Mucosa of descending colon (tissue), 3 donors: ENCODE data around the gene SLC16A8. TPM values are rescaled to one million over a fixed set of nuclear protein-coding genes. Genes with fewer than 3 reads are reported as not detected.
A peak's percentile ranks its signal among the peaks of the same experiment; 100 is the strongest.
"Not testable (repeated sequence)": the region's sequence is repeated elsewhere in the genome, so short reads cannot be mapped to it uniquely, and the experiment has no call there.

Experiments used
- ATAC-seq: fragments of 200-7000 bp; cut with Tn5 transposase; one replicate; pipeline ENCODE4 v1.9.1; 2020; ENCODE audit warnings: mild to moderate bottlenecking, moderate library complexity
- DNase-seq, 3 donors: peaks; one replicate each; pipeline ENCODE4 v3.0.0-alpha.2; 2020
- H3K36me3 ChIP-seq: fragments of 200-600 bp; one replicate; pipeline ENCODE4 v1.8.0; 2021; ENCODE audit warnings: low read depth, mild to moderate bottlenecking
- H3K4me1 ChIP-seq: fragments of 200-600 bp; one replicate; pipeline ENCODE4 v1.8.0; 2021; ENCODE audit warnings: low read depth, mild to moderate bottlenecking
- H3K4me3 ChIP-seq: fragments of 200-600 bp; one replicate; pipeline ENCODE4 v1.8.0; 2021; ENCODE audit warnings: mild to moderate bottlenecking
- H3K9me3 ChIP-seq: fragments of 200-600 bp; one replicate; pipeline ENCODE4 v1.8.0; 2021; ENCODE audit warnings: mild to moderate bottlenecking
- intact Hi-C, 2 donors: fragments of 100-400 bp; cut with DNase I in 1 of 2; cut with micrococcal nuclease in 1 of 2; formaldehyde crosslinking; loops; one replicate each; pipeline versions ENCODE4 v1.11.0 to v1.11.1; 2022; cut with DNase I, micrococcal nuclease
- total RNA-seq, 3 donors: library from RNA; stranded (reverse); fragmentation: NEBNext Ultra II Directional in 2 of 3; extraction: Animal tissue kit (Norgen Biotek cat#: 25700) in 2 of 3; gene quantifications; one replicate each; pipeline versions ENCODE4 v1.2.1 to v1.2.4, GENCODE V29; 2021 to 2023
- TF ChIP-seq, protein P1 (sequence below): fragments of 200-600 bp; IDR thresholded peaks from one replicate; pipeline ENCODE4 v1.8.0; 2022; ENCODE audit warnings: antibody characterized with exemption, mild to moderate bottlenecking
- donor health status: DM: no; HTN: no; CAD: no; lungs with moderate emphysema.
- donor health status: DM: no; HTN: no; CAD: no.
- donor health status: DM: no; HTN: yes; CAD: no.

The SLC16A8 gene
- total RNA-seq, 3 donors from 2014 or later = not detected

GRCh38 chr22:38081941-38082828 is 1.8 kb downstream of the SLC16A8 start:
- Histone ChIP-seq H3K9me3 (no peaks in the 10 kb centered on the region), H3K4me3 (no peak overlapping the region), H3K4me1 (peaks cover 20% of the 10 kb centered on the region), H3K36me3 (no peaks in the 10 kb centered on the region)
- DNase-seq (peak in 1 of 3 donors; percentile 48), ATAC-seq (peak; percentile 6)
- intact Hi-C loops = no loop called here
- TF ChIP-seq, protein P1, sequence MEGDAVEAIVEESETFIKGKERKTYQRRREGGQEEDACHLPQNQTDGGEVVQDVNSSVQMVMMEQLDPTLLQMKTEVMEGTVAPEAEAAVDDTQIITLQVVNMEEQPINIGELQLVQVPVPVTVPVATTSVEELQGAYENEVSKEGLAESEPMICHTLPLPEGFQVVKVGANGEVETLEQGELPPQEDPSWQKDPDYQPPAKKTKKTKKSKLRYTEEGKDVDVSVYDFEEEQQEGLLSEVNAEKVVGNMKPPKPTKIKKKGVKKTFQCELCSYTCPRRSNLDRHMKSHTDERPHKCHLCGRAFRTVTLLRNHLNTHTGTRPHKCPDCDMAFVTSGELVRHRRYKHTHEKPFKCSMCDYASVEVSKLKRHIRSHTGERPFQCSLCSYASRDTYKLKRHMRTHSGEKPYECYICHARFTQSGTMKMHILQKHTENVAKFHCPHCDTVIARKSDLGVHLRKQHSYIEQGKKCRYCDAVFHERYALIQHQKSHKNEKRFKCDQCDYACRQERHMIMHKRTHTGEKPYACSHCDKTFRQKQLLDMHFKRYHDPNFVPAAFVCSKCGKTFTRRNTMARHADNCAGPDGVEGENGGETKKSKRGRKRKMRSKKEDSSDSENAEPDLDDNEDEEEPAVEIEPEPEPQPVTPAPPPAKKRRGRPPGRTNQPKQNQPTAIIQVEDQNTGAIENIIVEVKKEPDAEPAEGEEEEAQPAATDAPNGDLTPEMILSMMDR = no peak

- TF ChIP-seq, protein P1 = no peak
- Histone ChIP-seq H3K9me3 (no peaks in the 10 kb centered on the region), H3K4me3 (no peak overlapping the region), H3K4me1 (peaks cover 20% of the 10 kb centered on the region), H3K36me3 (no peaks in the 10 kb centered on the region)
- no peak for ATAC-seq
- intact Hi-C loops = no loop called here
- peak in 1 of 3 donors; percentile 50 for DNase-seq
Measured at GRCh38 chr22:38081636-38081940, 2.4 kb downstream of the SLC16A8 start.

DNA sequence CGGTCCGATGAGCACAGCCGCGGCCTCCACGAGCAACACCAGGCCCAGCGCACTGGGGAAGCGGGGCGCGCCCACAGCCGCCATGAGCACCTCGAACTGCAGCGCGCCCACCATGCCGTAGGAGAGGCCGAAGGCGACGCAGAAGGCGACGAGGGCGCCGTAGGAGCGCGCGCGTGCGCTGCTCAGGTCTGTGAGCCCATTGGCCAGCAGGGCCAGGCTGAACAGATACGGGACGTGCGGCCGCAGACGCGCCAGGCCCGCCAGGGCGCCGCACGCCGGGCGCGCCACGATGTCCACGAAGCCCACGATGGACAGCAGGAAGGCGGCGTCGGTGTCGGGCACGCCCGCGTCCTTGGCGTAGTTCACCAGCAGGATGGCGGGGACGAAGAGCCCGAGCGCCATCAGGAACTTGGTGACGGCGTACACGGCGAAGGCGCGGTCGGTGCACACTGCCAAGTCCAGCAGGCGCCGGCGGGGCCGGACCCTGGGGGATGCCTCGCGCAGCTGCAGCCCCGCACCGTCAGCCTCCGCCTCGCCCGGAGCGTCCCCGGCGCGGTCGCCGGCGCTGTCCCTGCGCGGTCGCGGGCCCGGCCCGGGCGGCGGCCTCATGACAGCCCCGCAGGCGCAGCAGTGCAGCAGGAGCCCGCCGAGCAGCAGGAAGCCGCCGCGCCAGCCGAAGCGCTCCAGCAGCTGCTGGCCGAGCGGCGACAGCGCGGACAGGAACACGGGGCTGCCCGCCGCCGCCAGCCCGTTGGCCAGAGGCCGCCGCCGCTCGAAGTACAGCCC is 2.9 kb downstream of the SLC16A8 start:
- ATAC-seq = peak; percentile 68
- Histone ChIP-seq H3K9me3 (no peaks in the 10 kb centered on the region), H3K36me3 (no peaks in the 10 kb centered on the region), H3K4me3 (no peak overlapping the region), H3K4me1 (peaks cover 20% of the 10 kb centered on the region)
- intact Hi-C loops = no loop called here
- peak in 2 of 3 donors; percentile 24 to 53 for DNase-seq
- TF ChIP-seq, protein P1 = no peak

GRCh38 chr22:38080474-38080849 is 3.5 kb downstream of the SLC16A8 start:
- H3K4me3 ChIP-seq = no peak overlapping the region
- no peaks in the 10 kb centered on the region for H3K9me3 ChIP-seq
- TF ChIP-seq, protein P1 = no peak
- H3K4me1 ChIP-seq = peaks cover 20% of the 10 kb centered on the region
- ATAC-seq = no peak
- intact Hi-C loops = no loop called here
- DNase-seq = no peak
- no peaks in the 10 kb centered on the region for H3K36me3 ChIP-seq

DNA sequence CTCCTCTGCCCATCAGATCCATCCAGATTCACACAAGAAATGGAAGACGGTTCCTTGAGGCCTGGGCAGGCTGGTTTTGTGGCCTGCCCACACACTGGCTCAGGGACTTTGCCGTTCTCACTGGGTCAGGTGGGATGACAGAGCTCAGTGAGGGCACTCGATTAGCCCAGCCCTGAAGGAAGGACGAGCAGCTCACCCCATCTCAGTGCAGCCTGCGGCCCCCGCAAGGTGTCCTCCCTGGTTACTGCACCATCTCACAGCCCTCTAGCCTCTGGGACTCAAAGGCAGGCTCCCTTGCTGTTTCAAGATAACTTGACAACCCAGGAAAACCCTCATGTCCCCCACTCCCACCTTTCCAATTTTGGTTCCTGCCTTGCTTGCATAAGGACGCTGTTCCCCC is 4.2 kb downstream of the SLC16A8 start:
- TF ChIP-seq, protein P1 = no peak
- Histone ChIP-seq H3K4me1 (peaks cover 20% of the 10 kb centered on the region), H3K4me3 (no peak overlapping the region), H3K9me3 (no peaks in the 10 kb centered on the region), H3K36me3 (no peaks in the 10 kb centered on the region)
- intact Hi-C loops = no loop called here
- DNase-seq (no peak), ATAC-seq (no peak)

- intact Hi-C loops, ATAC-seq: not testable (repeated sequence)
Measured at GRCh38 chr22:38079208-38079607, 4.8 kb downstream of the SLC16A8 start.

More at GRCh38 chr22:38079208-38079607, 4.8 kb downstream of the SLC16A8 start:
- not testable (repeated sequence) for H3K4me3 ChIP-seq, DNase-seq, H3K36me3 ChIP-seq, H3K9me3 ChIP-seq
- H3K4me1 ChIP-seq = peaks cover 20% of the 10 kb centered on the region
